Endothelial cell of umbilical vein (primary cell): ENCODE measurements around the gene TMPRSS9.
A peak's percentile ranks its signal among the peaks of the same experiment; 100 is the strongest.

Experiments
- CTCF ChIP-seq, 2 donors: IDR thresholded peaks; 1 replicate in 1 of 2; 2 replicates in 1 of 2; pipeline ENCODE4 v1.5.1; 2011; ENCODE audit warnings: low read length in 2 of 2, mild to moderate bottlenecking in 2 of 2, moderate library complexity in 2 of 2, control low read depth in 1 of 2, inconsistent platforms in 1 of 2, low read depth in 1 of 2; ENCODE audit not compliant: insufficient read depth in 1 of 2; ENCODE audit errors: extremely low read depth in 1 of 2
- MAX ChIP-seq: IDR thresholded peaks from 2 replicates; pipeline ENCODE4 v1.6.1; 2011; ENCODE audit not compliant: insufficient read depth, insufficient read length
- POLR2AphosphoS5 ChIP-seq: IDR thresholded peaks from 2 replicates; pipeline ENCODE4 v1.6.1; 2012; ENCODE audit warnings: low read depth, mild to moderate bottlenecking, control low read depth, low read length, moderate library complexity; ENCODE audit not compliant: insufficient read depth

GRCh38 chr19:2424686-2425621, 64.9 kb downstream of the TMPRSS9 start:
- TF ChIP-seq CTCF (IDR thresholded peaks at IDR 0.05; ENCODE audit: extremely low read depth in 1 of 2, insufficient read depth in 1 of 2, low read depth in 1 of 2, low read length in 2 of 2) (peak; percentile 41 to 65), POLR2AphosphoS5 (peak; percentile 83), MAX (no peak)
